WTC11 (cell line): ENCODE results near the gene PAPLN.

Source experiments
- ATF2 ChIP-seq: sonication (generic); formaldehyde crosslinking; IDR thresholded peaks from 2 replicates; pipeline ENCODE4 v1.8.1; 2022; ENCODE audit warnings: low read depth, missing genetic modification reagents, borderline replicate concordance
- CREB1 ChIP-seq: sonication (generic); formaldehyde crosslinking; IDR thresholded peaks from 2 replicates; pipeline ENCODE4 v1.8.0; 2023; ENCODE audit warnings: mild to moderate bottlenecking, missing genetic modification reagents
- CREM ChIP-seq: sonication (generic); formaldehyde crosslinking; IDR thresholded peaks from 2 replicates; pipeline ENCODE4 v1.8.1; 2022; ENCODE audit warnings: mild to moderate bottlenecking, missing genetic modification reagents, moderate library complexity
- CTCF ChIP-seq: fragments of 200-600 bp; IDR thresholded peaks from 2 replicates; pipeline ENCODE4 v1.8.0; 2022; ENCODE audit warnings: antibody characterized with exemption
- IRF2 ChIP-seq: sonication (generic); formaldehyde crosslinking; IDR thresholded peaks from 2 replicates; pipeline ENCODE4 v1.8.0; 2022; ENCODE audit warnings: low read depth, missing genetic modification reagents, borderline replicate concordance
- MYBL2 ChIP-seq: sonication (generic); formaldehyde crosslinking; IDR thresholded peaks from 2 replicates; pipeline ENCODE4 v1.8.1; 2023; ENCODE audit warnings: mild to moderate bottlenecking, moderate library complexity, missing genetic modification reagents
- PREB ChIP-seq: sonication (generic); formaldehyde crosslinking; IDR thresholded peaks from 2 replicates; pipeline ENCODE4 v1.8.1; 2022; ENCODE audit warnings: mild to moderate bottlenecking, missing genetic modification reagents, moderate library complexity, borderline replicate concordance
- TEAD4 ChIP-seq: sonication (generic); formaldehyde crosslinking; IDR thresholded peaks from 2 replicates; pipeline ENCODE4 v1.8.0; 2022; ENCODE audit warnings: mild to moderate bottlenecking, missing genetic modification reagents
- USF1 ChIP-seq: sonication (generic); formaldehyde crosslinking; IDR thresholded peaks from 2 replicates; pipeline ENCODE4 v1.8.0; 2022; ENCODE audit warnings: mild to moderate bottlenecking, missing genetic modification reagents

- TF ChIP-seq MYBL2 (CRISPR knock-in tag) (no peak), IRF2 (CRISPR knock-in tag) (no peak), CTCF (no peak), PREB (no peak), ATF2 (no peak), CREB1 (CRISPR knock-in tag) (no peak), TEAD4 (CRISPR knock-in tag) (no peak), USF1 (CRISPR knock-in tag) (no peak), CREM (no peak)
Measured at GRCh38 chr14:73276836-73277235, 39.5 kb downstream of the PAPLN start.
